AG08396 (cell line): ENCODE results near the gene KRT14.
"Not testable (repeated sequence)": the region's sequence is repeated elsewhere in the genome, so short reads cannot be mapped to it uniquely, and the experiment has no call there.

Experiments used
- DNase-seq: peaks from one replicate; pipeline ENCODE4 v3.0.0; 2012; ENCODE audit warnings: low spot score, mixed read lengths

Gene KRT14

GRCh38 chr17:41622340-41623183, 35.9 kb upstream of the KRT14 start:
- not testable (repeated sequence) for DNase-seq

GRCh38 chr17:41621916-41622315, 35.2 kb upstream of the KRT14 start:
- no peak for DNase-seq

- not testable (repeated sequence) for DNase-seq
Measured at GRCh38 chr17:41621435-41621817, 34.7 kb upstream of the KRT14 start.

GRCh38 chr17:41620583-41621434, 34.1 kb upstream of the KRT14 start:
- DNase-seq = no peak

GRCh38 chr17:41619927-41620582, 33.4 kb upstream of the KRT14 start:
- DNase-seq = not testable (repeated sequence)

- DNase-seq = no peak
Measured at GRCh38 chr17:41619036-41619926, 32.6 kb upstream of the KRT14 start.

GRCh38 chr17:41618341-41619035, 31.8 kb upstream of the KRT14 start:
- DNase-seq = no peak

GRCh38 chr17:41617698-41618097, 31.0 kb upstream of the KRT14 start:
- no peak for DNase-seq

- DNase-seq = no peak
Measured at GRCh38 chr17:41617136-41617535, 30.4 kb upstream of the KRT14 start.

- not testable (repeated sequence) for DNase-seq
Measured at GRCh38 chr17:41616486-41616885, 29.8 kb upstream of the KRT14 start.

- no peak for DNase-seq
Measured at GRCh38 chr17:41615454-41615853, 28.8 kb upstream of the KRT14 start.

- DNase-seq = not testable (repeated sequence)
Measured at GRCh38 chr17:41614767-41615166, 28.1 kb upstream of the KRT14 start.

GRCh38 chr17:41614098-41614497, 27.4 kb upstream of the KRT14 start:
- DNase-seq = no peak

- no peak for DNase-seq
Measured at GRCh38 chr17:41613277-41614082, 26.8 kb upstream of the KRT14 start.

GRCh38 chr17:41612376-41613160, 25.9 kb upstream of the KRT14 start, which contains the start of gene KRT16:
Gene KRT16, minus strand, starts transcription at chr17:41612767. Its CDS starts 79 bp downstream, at chr17:41612688.
- DNase-seq = not testable (repeated sequence)

- DNase-seq = no peak
Measured at GRCh38 chr17:41610965-41611640, 24.4 kb upstream of the KRT14 start.

- not testable (repeated sequence) for DNase-seq
Measured at GRCh38 chr17:41610061-41610517, 23.4 kb upstream of the KRT14 start.

- DNase-seq = not testable (repeated sequence)
Measured at GRCh38 chr17:41606930-41607329, 20.2 kb upstream of the KRT14 start.
